ENCODE measurements around the gene CAPN15. TPM values are rescaled to one million over a fixed set of nuclear protein-coding genes. Genes with fewer than 3 reads are reported as not detected.

The CAPN15 gene
- total RNA-seq, 1 experiment from 2014 or later: 76.4 TPM

- Histone ChIP-seq H3K18ac (ENCODE audit: insufficient read length, low read depth, low read length) (no peak overlapping the region), H3T11ph (ENCODE audit: low read length) (no peak overlapping the region), H3K4me2 (ENCODE audit: insufficient read depth, insufficient read length, low read length) (no peak overlapping the region), H3K4me1 (ENCODE audit: insufficient read depth, low read length) (no peaks in the 10 kb centered on the region), H2BK12ac (ENCODE audit: insufficient read length, low read depth, low read length) (no peak overlapping the region), H3K79me1 (ENCODE audit: insufficient read depth, low read depth, low read length, poor library complexity, severe bottlenecking) (no peaks in the 10 kb centered on the region), H4K8ac (replicated peaks; ENCODE audit: insufficient read length, low read depth, low read length) (no peak overlapping the region), H3K27me3 (ENCODE audit: insufficient read depth, low read length) (no peaks in the 10 kb centered on the region), H3K9ac (ENCODE audit: extremely low read depth, insufficient read length, low read length) (no peak overlapping the region), H4K5ac (ENCODE audit: insufficient read length, low read depth, low read length) (no peak overlapping the region), H2BK120ac (ENCODE audit: low read depth, low read length, poor library complexity, severe bottlenecking) (no peak overlapping the region), H4K91ac (ENCODE audit: insufficient read length, low read depth, low read length) (no peak overlapping the region), H3K9me3 (ENCODE audit: control insufficient read depth, low read depth, low read length) (no peaks in the 10 kb centered on the region), H2AK5ac (ENCODE audit: insufficient read length, low read length) (no peak overlapping the region), H2BK20ac (ENCODE audit: low read depth, low read length, poor library complexity, severe bottlenecking) (no peak overlapping the region), H2AFZ (ENCODE audit: low read length) (no peak overlapping the region), H2BK15ac (ENCODE audit: low read depth, low read length) (no peak overlapping the region), H3K23ac (ENCODE audit: insufficient read length, low read depth, low read length) (no peak overlapping the region), H4K20me1 (ENCODE audit: control insufficient read depth, insufficient read depth, insufficient read length) (no peaks in the 10 kb centered on the region), H3K14ac (ENCODE audit: insufficient read depth, low read length) (no peak overlapping the region), H3K79me2 (ENCODE audit: insufficient read depth, low read length) (peaks cover 2% of the 10 kb centered on the region; the same call in 1 of the 2 replicates), H3K56ac (ENCODE audit: insufficient read length, low read depth, low read length) (no peak overlapping the region), H3K23me2 (ENCODE audit: insufficient read length, low read depth, low read length, poor library complexity, severe bottlenecking) (no peaks in the 10 kb centered on the region), H3K4ac (ENCODE audit: low read depth, low read length) (no peak overlapping the region), H3K27ac (ENCODE audit: insufficient read length, low read depth, low read length) (no peak overlapping the region), H2BK5ac (ENCODE audit: insufficient read length, low read length) (no peak overlapping the region)
- Mint-ChIP-seq H3K4me1 (no peaks in the 10 kb centered on the region), H3K4me3 (no peak overlapping the region), H3K27ac (no peak overlapping the region), H3K36me3 (ENCODE audit: insufficient read depth in 1 of 3, low read depth in 3 of 3) (peaks cover 3 to 11% (median 6%) of the 10 kb centered on the region in 3 experiments; a peak in 6 of 7 replicates), H3K27me3 (ENCODE audit: low read depth) (no peaks in the 10 kb centered on the region), H3K9me3 (no peaks in the 10 kb centered on the region)
- no peak for DNase-seq
- TF ChIP-seq, protein P1, sequence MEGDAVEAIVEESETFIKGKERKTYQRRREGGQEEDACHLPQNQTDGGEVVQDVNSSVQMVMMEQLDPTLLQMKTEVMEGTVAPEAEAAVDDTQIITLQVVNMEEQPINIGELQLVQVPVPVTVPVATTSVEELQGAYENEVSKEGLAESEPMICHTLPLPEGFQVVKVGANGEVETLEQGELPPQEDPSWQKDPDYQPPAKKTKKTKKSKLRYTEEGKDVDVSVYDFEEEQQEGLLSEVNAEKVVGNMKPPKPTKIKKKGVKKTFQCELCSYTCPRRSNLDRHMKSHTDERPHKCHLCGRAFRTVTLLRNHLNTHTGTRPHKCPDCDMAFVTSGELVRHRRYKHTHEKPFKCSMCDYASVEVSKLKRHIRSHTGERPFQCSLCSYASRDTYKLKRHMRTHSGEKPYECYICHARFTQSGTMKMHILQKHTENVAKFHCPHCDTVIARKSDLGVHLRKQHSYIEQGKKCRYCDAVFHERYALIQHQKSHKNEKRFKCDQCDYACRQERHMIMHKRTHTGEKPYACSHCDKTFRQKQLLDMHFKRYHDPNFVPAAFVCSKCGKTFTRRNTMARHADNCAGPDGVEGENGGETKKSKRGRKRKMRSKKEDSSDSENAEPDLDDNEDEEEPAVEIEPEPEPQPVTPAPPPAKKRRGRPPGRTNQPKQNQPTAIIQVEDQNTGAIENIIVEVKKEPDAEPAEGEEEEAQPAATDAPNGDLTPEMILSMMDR (conservative IDR thresholded peaks at IDR 0.05): no peak
- no CpG with 5 or more reads among the region's 39 CpGs for WGBS (ENCODE audit: extremely low coverage, insufficient read length, low lambda C conversion rate)
Measured at GRCh38 chr16:535446-536405, 8.2 kb downstream of the CAPN15 start.

All from H9 (cell line).